Peyer's patch (tissue), 4 donors: ENCODE measurements around the gene ETV6.

Source experiments
- CTCF ChIP-seq, 6 experiments: fragments of 450-650 bp in 4 of 6; fragments of 200-600 bp in 2 of 6; sonication (generic) in 1 of 6; IDR thresholded peaks; one replicate each; pipeline ENCODE4 v1.5.1; 2017 to 2019; ENCODE audit warnings: antibody characterized with exemption in 6 of 6, mild to moderate bottlenecking in 3 of 6, moderate library complexity in 1 of 6
- POLR2A ChIP-seq, 2 donors: fragments of 450-650 bp; IDR thresholded peaks; one replicate each; pipeline ENCODE4 v1.5.1; 2017; ENCODE audit warnings: antibody characterized with exemption in 2 of 2, mild to moderate bottlenecking in 2 of 2, moderate library complexity in 2 of 2

- no peak for TF ChIP-seq CTCF (IDR thresholded peaks at IDR 0.05)
- no peak for TF ChIP-seq POLR2A (IDR thresholded peaks at IDR 0.05)
These were observed 148.7 kb downstream of the ETV6 start for GRCh38 chr12:11798006-11798708.
